Measurements from ENCODE around the gene CDON.

GRCh38 chr11:125944350-125945010 lies 118.2 kb downstream of the CDON start:
- no peak for TF ChIP-seq EP300 (IDR thresholded peaks at IDR 0.05)
- no peak for TF ChIP-seq POLR2A (IDR thresholded peaks at IDR 0.05)
- no peak for TF ChIP-seq CTCF (IDR thresholded peaks at IDR 0.05)
